RPMI8226 (cell line): Measurements from ENCODE around the gene CTTN.

Source experiments
- DNase-seq: peaks from one replicate; pipeline ENCODE4 v3.0.0-alpha.2; 2015

CTTN gene

DNA sequence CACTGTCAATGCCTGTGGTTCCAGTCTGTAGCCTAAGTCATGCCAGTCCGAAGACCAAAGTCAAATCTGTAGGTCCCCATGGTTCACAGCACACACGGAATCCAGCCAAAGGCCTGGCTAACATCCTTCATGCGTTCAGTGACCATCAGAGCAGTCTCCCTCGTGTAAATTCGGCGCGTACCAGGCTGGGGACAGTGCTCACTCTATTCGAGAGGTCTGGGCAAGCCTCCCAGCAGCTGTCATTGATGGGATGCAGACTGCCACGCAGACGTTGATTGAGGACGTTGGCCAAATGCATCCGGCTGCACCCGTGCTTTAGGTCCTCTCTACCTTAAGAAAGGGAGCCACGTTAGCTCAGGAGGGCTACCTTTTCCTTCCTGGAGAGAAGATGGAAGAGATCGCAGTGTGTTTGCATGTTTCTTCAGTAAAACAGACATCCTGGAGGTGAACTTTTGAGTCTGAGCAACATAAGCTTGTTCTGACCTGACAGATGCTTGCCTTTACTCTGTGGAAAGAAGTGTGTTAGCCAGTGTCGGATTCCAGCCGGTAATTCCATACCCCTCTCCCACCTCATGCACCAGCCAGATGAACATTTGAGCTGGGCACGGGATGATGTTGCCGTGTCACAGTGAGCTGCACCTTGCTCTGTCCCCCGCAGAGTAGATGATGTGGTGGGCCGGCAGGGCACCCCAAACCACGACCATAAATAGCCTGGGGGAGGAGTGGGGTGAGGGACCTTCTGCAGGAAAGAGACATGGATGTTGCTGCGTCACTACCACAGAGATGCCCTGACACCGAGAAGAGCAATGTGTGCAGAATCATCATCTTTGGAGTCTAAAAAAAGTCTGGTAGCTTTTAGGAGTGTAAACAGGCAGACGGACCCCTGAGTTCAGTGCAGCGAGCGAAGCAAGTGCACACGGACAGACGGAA lies 12.2 kb downstream of the CTTN start:
- DNase-seq, result no peak

- no peak for DNase-seq
Measured at GRCh38 chr11:70411713-70412452, 13.6 kb downstream of the CTTN start.

GRCh38 chr11:70413151-70413550 lies 14.8 kb downstream of the CTTN start:
- no peak for DNase-seq

DNA sequence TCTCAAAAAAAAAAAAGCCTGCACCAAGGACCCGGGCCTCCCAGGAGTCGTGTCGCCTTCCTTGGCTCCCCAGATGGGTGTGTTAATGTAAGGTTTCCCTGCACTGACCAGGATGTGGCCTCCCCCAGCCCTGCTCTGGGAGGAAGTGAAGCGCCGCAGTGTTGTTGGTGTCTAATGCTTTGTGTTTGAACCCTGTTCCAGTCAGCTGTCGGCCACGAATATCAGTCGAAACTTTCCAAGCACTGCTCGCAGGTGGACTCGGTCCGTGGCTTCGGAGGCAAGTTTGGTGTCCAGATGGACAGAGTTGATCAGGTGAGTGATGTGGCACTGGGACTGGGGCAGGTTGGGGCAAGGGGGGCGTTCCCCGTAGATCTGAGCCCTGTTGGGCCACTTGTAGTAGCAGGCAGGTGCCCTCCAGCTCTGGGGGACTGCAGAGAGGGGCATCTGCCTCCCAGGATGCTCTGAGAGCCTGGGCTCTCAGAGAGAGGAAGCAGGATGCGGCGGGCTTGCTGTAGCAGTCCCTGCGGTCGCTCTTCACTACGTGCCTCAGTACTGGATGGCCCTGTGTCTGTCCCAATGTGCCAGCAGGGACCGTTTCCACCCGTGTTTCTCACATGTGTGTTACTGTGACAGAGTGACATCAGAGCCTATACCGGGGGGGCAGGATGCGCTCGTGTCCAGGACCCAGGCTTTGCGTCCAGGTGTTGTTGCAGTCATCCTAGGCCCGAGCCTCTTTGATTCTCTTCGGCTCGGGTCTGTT lies 16.2 kb downstream of the CTTN start:
- no peak for DNase-seq

DNA sequence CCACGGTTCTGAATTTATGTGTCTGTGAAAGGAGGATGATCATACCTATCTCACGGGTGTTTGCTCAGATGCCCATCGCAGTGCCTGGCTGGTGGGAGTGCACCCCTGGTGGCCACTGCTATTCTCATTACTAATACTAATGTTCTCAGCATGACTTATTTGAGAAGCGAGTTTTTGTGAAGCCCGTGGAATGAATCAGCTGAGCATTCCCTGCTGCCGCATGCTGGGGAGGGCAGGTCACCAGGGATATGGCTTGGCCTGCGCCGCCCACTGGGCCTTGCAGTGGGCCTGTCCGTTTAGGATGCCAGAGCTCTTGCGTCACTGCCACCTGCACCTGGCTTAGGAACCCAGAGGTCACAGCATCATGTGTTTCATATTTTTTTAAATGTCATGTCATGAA lies 16.9 kb downstream of the CTTN start:
- no peak for DNase-seq

DNA sequence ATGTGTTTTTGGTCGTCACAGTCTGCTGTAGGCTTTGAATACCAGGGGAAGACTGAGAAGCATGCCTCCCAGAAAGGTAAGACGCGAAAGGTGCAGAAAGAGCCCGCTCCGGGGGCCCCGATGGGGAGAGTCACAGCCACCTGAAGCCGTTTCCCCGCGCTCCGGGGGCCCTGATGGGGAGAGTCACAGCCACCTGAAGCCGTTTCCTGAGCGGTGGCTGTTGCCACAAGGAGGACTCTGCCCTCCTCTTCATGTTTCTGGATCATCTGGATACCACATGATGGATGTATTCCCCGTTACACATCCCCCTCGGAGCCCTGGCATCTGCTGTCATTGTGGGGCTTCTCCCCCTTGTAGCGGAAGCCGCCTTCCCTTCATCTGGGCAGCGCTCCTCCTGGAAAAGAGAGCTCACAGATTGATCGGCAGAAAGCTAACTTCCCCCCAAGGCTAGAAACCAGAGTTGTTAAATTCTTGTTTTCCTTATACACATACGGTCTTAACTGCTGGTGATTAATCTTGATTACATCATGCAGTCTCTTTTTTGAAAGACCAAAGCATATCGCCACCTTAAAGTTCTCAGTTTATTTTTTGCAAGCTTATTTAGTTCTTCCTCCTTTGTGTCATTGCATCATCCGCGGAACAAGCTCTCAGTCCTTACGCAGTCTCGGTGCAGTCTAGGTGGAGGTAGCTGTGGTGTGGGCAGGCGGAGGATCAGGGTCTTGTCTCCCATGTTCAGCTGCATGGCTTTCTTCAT lies 17.5 kb downstream of the CTTN start:
- no peak for DNase-seq

GRCh38 chr11:70416881-70417280 lies 18.6 kb downstream of the CTTN start:
- no peak for DNase-seq

- no peak for DNase-seq
Measured at GRCh38 chr11:70418130-70418529, 19.8 kb downstream of the CTTN start.

DNA sequence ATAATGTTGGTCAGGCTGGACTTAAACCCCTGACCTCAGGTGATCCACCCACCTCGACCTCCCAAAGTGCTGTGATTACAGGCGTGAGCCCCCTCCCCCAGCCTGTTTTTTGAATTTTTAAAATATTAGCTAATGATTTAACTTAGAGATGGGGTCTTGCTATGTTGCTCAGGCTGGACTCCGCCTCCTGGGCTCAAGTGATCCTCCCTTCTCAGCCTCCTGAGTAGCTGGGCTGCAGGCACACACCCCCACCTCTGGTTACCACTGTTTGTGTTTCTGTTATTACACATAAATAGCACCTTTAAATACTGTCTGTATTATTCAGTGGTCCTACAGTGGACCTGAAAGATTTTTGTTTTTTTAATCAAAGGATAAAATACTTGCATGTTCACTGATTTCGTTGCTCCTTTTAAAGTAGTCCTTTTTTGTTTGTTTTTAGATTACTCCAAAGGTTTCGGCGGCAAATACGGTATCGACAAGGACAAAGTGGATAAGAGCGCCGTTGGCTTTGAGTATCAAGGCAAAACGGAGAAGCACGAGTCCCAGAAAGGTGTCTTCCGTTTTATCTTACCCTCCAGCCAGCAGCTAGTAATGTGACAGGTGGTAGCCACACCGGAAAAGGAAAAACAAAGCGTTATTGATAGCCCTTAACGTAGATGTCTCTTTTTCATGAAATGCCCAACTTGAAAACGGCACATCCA lies 21.1 kb downstream of the CTTN start:
- DNase-seq, result no peak

DNA sequence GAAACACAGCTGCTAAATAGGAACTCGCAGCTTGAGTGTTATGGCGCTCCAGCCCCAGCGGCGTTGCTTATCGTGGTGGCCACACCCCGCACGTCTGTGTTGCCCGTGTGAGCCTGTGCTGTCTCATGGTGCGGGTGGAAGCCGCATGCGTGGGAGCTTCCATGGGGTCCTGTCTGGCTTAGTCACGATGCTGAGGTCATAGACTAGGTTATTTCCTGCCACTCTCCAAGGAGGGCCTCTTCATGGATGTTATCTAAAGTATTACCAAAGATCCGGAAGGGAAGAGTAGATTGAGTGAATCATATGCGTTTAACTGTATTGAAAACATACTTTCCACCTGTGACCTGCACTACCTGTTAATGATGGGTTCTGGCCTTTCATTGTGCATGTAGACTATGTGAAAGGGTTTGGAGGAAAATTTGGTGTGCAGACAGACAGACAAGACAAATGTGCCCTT lies 21.7 kb downstream of the CTTN start:
- DNase-seq, result no peak

- DNase-seq, result no peak
Measured at GRCh38 chr11:70420496-70420895, 22.2 kb downstream of the CTTN start.

DNA sequence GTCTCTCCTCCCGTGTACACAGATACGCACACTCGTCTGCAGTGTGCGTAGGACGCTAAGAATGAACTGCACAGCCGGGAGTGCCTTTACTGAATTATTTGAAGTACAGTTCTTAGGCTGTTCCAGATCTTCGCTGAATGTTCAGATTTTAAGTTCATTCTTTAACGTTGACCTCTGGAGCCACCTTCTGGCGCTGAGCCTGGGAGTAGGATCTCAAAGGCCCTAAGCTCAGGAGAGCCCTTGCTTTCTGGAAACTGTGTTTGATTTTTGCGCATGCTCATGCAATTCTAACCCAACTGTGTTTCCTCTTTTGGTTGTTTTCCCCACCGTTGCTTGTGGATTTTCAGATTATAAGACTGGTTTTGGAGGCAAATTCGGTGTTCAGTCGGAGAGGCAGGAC lies 22.8 kb downstream of the CTTN start:
- DNase-seq, result no peak

DNA sequence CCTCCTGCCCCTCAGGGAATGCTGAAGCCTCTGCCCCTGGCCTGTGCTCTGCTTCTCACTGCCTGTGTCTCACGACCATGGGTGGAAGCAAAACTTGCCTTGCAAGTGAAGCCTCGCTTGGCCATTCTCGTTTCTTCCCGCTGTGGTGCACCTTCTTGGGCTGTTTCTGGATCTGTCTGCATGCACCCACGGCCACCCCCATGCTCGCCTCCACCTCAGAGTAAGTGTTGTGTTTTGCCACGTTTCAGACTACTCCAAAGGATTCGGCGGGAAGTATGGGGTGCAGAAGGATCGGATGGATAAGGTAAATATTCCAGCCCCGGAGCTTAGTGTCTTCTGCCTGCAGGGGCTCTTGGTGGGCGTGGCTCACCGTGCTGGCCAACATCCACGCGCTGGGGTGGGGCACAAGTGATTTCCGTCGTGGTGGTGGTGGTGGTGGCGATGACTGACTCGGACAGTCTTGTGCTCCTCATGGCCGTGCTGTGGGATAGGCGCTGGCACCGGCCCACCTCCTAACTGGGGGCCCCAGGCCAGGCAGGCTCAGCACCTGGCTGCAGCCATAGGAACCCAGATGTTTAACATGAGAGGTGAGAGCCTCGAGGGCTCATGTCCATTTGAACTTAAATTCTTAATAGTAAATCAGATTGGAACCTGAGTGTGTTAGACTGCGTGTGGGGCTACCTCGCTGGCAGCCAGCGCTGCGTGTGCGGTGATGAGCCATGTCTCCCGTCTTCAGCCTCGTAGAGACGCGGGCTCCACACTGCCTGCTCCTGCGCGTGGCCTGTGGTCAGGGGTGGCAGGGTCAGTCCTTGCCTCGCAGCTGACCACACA lies 24.6 kb downstream of the CTTN start:
- DNase-seq, result no peak

GRCh38 chr11:70423523-70424505 lies 25.5 kb downstream of the CTTN start:
- no peak for DNase-seq

- DNase-seq, result no peak
Measured at GRCh38 chr11:70424765-70425344, 26.5 kb downstream of the CTTN start.

DNA sequence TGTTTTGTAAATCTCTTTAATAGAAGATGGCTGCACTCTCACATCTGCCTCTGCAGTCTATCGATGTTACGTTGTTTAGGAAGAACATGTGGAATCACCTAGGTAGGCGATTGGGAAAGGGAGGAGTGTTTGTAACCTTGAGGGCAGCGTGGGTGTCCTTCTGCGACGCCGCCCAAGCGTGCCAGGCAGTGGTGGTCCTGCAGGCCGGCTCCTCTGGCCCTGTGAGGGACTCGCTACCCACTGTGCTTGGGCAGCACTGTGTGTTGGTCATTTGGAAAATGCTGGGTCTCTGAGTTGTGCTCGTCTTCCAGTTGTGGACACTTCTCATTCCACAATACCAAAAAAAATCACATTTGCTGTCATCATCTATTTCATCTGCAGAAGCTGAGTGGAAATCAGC lies 29.1 kb downstream of the CTTN start:
- DNase-seq, result no peak

- no peak for DNase-seq
Measured at GRCh38 chr11:70428701-70429427, 30.5 kb downstream of the CTTN start.

DNA sequence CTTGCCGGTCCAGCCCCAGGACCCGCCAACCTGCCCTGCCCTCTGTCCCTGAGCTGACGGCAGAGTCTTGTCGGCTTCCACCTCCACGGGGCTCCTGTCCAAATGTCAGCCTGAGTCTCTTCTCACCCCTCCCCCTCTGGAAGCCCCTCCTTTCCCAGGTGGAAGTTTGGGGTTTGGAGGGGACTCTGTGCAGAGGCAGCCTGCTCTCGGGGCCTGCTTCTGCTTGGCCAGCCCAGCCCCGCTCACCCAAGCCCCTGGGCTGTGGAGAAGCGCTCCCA lies 31.0 kb downstream of the CTTN start:
- no peak for DNase-seq
